HG03342 (cell line): ENCODE measurements around the gene SLCO6A1.
"Not testable (repeated sequence)": the region's sequence is repeated elsewhere in the genome, so short reads cannot be mapped to it uniquely, and the experiment has no call there.

Experiments used
- ATAC-seq: cut with Tn5 transposase; IDR thresholded peaks from one replicate; pipeline ENCODE4 v1.9.1; 2021; ENCODE audit warnings: mild to moderate bottlenecking, moderate library complexity; ENCODE audit not compliant: unreplicated experiment

The SLCO6A1 gene, protein sequence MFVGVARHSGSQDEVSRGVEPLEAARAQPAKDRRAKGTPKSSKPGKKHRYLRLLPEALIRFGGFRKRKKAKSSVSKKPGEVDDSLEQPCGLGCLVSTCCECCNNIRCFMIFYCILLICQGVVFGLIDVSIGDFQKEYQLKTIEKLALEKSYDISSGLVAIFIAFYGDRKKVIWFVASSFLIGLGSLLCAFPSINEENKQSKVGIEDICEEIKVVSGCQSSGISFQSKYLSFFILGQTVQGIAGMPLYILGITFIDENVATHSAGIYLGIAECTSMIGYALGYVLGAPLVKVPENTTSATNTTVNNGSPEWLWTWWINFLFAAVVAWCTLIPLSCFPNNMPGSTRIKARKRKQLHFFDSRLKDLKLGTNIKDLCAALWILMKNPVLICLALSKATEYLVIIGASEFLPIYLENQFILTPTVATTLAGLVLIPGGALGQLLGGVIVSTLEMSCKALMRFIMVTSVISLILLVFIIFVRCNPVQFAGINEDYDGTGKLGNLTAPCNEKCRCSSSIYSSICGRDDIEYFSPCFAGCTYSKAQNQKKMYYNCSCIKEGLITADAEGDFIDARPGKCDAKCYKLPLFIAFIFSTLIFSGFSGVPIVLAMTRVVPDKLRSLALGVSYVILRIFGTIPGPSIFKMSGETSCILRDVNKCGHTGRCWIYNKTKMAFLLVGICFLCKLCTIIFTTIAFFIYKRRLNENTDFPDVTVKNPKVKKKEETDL

DNA sequence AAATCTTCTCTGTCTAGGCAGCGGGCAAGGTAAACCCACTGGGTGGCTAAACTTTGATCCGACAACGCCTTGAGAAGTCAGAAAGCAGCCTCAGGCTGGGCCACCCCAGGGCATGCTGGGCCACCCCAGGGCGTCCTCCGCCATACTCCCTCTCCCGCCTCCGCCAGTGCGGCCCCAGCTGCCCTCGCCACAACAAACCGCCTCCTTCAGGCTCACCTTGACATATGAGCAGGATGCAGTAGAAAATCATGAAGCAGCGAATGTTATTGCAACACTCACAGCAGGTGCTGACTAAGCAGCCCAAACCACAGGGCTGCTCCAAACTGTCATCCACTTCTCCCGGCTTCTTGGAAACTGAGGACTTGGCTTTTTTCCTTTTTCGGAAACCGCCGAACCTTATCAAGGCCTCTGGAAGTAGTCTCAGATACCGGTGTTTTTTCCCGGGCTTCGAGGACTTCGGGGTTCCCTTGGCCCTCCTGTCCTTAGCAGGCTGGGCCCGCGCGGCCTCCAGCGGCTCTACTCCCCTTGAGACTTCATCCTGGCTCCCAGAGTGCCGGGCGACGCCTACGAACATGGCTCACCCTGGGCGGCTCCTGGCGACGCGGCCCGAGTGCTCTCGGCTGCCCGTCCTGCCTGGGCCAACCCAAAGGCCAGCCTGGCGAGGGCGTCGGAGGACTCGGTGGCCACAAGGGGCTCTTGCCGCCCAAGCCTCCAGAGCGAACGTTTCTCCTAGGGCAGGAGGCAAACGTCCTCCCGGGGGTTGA is at the start of gene SLCO6A1:
Gene SLCO6A1 (minus strand): TSS at position 731 of the 764 bp plus-strand sequence. CDS start 157 bp downstream, at position 574.
- ATAC-seq = no peak

DNA sequence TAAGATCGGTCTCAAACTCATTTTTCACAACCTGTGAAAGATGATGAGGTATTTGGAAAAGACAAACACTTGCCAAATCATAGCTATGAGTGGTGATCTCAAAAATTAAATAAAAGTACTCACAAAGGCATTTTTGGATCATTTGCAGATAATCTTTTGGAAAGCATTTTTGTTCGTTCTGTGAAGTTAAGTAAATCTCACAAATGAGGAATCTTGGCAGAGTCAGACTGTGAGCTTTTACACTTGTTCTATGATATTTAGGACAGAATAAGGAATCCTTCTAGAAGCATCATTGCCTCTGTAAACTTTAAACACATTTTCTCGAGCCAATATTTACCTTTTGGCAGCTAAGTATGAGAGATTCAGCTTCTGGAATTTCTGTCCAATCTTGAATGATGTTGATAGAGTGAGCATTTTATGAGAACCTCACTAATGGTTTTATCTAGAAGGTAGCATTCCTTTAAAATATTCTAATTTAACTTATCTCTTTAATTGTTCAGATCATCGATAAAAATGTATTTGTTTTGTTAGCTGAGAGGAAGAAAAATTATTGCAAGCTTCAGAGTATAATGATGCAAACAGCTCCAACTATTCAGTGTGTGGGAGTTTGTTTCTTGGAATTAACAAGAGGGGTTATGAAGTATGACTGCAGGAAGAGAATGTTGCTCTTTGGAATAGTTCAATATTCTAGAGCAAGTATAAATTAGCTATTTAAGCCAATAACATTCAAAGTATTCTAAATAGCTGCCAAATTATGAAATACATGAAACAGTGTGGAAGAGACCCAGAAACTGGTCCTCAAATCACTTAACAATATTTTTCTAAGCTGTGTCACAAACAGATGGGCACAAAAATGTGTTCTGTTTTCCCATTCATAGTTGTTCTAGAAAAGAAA is 48.6 kb upstream of the SLCO6A1 start:
- ATAC-seq = no peak

DNA sequence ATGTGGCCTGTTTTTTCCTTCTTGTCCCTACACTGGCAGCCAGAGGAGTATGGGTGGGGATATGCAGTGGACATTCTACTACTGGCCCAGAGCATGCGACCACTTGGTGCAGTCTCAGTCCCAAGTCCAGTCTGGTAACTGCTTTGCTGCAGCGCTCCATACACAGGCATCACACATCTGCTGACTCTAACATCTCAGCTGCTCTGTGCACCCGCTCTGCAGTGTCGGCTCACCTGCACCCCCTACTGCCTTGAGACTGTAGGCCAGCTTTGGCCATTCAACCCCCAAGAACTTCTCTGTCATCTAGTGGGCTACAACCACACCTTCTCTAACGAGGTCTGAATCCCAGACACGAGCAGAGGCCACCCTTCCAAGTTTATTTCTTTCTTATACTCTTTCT is 46.4 kb upstream of the SLCO6A1 start:
- ATAC-seq = peak; percentile 83

DNA sequence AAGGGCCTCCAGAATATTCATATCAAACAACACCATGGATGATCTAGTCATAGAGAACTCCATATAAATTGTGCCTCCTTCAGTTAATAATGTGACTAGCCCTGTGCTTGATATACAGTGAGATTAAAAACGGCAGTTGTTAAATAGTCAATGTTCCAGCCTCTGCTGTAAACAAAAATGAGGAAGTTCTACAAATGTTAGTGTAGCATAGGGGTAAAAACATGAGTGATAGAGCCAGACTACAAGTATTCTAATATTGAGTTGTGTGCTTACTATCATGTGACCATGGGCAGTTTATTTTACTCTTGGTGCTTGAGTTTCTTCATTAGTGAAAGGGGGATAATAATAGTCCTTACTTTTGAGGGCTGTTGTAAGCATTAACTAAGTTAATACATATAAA is 43.3 kb upstream of the SLCO6A1 start:
- no peak for ATAC-seq

DNA sequence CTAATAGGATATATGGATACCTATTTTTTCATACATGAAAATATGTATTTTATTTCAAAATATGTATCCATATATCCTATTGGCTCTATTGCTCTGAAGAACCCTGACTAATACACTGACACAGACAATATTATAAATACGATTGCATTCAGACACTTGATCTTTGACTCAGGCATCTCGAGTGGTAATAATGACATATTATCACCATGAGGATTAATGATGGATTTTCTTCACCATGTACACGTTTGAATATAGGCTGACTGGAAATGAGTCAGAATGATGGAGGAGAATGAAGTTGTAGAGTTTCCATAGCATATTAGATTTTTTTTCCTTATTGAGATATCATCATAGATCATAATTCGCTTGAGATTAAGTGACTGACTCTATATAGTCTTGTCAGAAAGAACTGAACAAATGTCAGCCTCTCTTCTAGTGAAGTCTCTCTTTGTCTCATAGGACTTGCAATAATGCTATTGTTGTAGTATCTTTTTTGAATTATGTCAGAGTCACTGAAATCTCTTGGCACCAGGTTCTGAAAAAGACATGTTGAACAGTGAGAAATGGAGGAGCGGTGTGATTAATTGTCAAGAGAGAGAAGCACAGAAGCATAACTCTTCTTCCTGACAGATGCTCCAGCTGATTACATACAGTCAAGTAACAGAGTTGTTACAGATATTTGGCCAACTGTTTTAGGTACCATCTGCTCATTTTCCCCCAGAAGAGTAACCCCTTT is 41.4 kb upstream of the SLCO6A1 start:
- ATAC-seq = no peak

DNA sequence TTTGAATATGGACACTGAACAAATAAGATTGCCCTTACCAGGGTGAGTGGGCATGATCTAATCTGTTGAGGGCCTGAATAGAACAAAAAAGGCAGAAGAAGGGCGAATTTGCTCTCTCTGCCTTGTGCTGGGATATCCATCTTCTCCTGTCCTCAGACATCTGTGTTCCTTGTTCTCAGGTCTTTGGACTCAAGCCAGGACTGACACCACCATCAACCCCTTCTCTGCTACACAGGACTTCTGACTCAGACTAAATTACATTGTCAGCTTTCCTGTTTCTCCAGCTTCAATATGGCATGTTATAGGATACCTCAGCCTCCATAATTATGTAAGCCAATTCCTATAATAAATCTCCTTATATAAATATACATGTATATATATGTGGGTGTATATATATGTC is 40.8 kb upstream of the SLCO6A1 start:
- no peak for ATAC-seq

DNA sequence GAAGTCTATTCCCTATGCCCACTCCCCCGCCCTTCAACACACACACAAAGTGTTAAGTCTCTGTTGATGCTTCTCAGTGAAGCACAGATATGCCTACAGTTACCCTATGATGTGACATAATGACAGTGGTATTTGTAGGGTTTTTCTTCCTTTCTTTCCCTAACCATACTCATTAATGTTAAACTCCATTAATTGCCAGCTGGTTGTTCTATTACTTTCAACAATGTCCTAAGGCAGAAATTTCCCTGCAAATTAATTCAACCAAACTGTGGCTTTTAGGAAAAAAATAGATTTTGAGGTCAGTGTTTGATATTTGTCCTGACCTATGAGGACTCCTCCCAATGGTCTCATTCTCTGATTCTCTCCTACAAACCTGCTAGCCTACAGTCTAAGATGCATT is 38.2 kb upstream of the SLCO6A1 start:
- no peak for ATAC-seq

DNA sequence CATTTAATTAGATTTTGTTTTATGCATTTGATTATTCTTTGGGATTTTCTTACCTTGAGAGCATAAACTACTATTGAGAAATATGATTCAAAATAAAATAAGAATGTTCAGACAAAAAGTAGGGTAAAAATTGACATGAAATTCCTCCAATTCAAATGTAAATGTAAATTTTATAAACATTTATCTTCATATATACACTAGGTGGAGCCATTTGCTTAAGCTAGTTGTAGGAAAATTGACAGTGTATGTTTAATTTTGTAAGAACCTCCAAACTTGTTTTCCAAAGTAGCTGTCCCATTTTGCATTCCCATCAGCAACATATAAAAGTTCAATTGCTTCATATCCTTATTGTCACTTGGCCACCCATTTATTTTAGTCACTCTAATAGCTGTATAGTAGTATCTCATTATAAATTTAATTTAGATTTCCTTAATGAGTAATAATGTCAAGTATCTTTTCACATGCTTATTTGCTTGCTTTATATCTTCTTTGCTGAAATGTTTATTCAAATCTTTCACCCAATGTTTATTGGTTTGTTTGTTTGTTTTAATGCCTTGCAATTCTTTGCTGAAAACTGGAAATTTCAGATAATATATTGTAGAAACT is 37.6 kb upstream of the SLCO6A1 start:
- no peak for ATAC-seq

DNA sequence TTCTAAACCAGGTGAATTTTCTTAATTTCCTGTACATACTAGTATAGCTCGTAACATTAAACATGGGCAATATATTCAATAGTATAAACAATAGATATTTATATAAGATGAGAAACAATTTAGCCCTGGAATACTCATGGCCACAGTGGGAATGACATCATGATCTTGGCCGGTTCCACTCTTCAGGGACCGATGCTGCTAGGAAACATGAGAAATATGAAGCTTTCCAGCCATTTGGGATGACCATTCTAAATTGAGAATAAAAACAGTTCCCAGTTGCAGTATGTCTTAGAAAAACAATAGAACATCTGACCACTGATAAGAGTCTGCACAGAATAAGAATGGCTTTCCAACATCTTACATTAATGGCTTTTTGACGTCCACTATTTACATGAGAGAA is 33.3 kb upstream of the SLCO6A1 start:
- no peak for ATAC-seq

DNA sequence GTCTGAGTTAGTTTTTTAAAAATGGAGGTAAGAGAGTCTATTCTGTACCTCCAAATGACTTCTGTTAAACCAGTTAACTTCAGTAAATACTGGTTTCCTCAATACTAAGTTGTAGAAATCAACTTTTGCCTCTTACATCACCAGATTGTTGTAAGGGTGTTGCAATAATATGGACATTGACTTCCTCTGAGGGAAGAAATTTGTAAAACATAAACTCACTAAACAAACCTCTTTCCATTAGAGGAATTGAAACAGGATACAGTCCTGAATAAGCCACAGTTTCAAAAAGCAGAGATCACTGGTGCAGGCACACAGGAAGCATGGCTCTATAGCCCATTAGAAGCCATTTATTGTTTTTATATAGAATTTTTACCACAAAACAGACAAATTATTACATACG is 32.7 kb upstream of the SLCO6A1 start:
- ATAC-seq = peak; percentile 91

DNA sequence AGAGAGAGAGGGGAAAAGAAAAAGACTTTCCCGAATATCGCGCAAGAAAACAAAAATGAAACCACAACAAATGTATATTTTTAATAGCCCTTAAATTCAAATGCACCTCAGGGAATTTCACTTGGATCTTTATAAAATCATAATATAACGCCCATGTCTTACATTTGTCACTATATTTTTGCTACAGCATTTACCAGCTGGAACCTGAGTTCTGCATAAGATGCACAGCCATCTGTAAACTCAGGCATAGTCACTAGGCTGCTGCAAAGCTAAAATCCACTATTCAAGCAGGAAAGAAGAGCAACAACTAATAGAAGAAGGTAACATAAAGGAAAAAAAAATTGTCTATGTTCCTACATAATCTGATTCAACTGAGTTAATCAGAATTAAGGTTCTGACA is 30.6 kb upstream of the SLCO6A1 start:
- ATAC-seq = no peak

DNA sequence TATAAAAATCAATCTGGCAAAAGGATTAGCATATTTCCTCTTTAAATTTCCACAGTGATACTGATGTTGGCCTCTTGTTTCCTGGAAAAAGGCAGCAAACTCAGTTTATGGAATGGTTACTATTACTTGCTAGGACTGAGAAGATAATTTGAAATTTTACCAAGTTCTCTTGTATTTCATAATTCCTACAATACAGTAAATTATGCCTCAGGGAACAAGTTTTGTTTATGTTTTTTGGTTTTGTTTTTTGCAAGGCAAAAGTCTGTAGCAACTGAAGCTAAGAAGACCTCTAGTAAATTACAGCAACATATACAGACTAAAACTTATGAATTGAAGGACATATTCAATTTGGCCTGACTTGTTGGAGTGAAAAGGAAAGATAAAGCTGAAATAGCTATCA is 30.2 kb upstream of the SLCO6A1 start:
- no peak for ATAC-seq

DNA sequence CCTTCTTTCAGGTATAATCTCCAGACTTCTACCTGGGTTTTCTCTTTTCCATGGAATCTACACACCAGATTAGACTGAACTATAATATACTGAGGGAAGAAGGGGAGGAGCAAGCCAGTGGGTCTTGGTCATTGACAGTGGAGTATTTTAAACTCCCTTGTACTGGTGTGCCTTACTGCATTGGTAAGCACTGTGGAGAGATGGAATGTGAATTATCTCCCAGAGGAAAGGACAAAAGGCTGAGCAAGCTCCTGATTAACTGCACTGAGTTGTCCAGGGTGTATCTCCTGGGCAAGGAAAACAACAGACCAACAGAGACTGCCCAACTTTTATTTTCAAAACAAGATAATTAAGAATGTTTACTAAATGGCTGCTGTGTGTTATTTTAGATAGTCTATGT is 29.8 kb upstream of the SLCO6A1 start:
- no peak for ATAC-seq

DNA sequence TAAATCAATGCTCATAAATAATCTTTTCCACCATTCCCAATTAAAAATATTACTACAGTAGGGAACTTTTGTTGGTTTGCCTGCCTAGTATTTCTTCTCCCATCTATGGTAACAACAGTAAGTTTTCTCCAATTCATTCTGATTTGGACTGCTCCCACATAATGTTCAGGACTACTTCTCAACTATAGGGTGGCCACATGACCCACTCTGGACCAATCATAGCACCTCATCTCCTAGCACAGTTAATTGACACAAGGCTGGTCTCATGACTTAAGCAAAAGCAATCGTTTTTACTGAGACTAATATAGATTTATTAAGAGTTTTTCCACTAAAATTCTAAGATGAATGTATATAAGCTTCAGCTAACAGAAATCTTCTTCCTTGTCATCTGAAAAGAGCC is 28.7 kb upstream of the SLCO6A1 start:
- no peak for ATAC-seq

DNA sequence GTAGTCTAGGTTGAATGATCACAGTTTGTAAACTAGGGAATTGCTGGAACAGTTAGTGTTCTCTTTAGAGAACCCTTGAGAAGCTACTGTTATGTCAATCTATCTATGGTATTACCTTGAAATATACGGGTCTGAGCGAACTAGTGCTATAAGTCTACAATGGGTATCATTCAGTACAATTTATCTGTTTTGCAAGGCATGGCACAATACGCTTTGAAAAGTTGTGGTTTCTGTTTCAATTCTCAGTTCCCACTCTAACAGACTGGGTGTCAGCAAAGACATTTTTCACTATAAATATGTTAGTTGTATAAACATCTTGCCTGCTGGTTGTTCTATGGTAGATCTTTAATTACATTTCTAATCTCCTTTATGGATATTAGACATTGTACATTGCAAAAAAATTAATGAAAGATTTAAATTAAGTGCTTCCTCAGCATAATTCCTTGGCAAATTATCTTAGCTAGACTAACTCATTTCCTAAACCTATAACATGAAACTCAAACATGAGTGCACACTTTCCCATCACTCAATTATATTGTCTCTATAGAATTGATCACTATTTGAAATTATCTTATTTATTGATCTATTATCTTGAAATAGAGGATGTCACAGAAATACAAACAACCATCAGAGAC is 24.9 kb upstream of the SLCO6A1 start:
- peak; percentile 100 for ATAC-seq

DNA sequence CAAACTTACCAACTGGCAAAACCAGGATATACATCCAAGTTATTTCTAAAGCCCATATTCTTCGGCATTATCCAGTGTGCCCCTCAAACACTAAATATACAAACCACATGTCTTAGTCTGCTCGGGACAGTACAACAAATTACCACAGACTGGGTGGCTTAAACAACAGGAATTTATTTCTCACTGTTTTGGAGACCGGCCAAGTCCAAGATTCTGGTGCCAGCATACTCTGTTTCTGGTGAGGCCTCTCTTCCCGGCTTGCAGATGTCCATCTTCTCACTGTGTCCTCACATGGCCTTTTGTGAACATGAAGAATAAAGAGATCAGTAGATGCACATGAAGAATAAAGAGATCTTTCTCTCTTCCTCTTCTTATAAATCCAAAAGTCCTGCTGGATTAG is 12.9 kb upstream of the SLCO6A1 start:
- ATAC-seq = no peak

DNA sequence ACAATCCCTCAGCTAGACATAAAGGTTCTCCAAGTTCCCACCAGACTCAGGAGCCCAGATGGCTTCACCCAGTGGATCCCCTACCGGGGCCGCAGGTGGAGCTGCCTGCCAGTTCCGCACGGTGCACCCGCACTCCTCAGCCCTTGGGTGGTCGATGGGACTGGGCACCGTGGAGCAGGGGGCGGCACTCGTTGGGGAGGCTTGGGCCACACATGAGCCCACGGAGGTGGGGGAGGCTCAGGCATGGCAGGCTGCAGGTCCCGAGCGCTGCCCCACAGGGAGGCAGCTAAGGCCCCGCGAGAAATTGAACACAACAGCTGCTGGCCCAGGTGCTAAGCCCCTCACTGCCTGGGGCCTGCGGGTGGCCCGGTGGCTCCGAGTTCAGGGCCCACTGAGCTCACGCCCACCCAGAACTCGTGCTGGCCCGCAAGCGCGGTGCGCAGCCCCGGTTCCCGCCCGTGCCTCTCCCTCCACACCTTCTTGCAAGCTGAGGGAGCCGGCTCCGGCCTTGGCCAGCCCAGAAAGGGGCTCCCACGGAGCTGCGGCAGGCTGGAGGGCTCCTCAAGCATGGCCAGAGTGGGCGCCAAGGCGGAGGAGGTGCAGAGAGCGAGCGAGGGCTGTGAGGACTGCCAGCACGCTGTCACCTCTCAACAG is 7.4 kb downstream of the SLCO6A1 start:
- not testable (repeated sequence) for ATAC-seq

DNA sequence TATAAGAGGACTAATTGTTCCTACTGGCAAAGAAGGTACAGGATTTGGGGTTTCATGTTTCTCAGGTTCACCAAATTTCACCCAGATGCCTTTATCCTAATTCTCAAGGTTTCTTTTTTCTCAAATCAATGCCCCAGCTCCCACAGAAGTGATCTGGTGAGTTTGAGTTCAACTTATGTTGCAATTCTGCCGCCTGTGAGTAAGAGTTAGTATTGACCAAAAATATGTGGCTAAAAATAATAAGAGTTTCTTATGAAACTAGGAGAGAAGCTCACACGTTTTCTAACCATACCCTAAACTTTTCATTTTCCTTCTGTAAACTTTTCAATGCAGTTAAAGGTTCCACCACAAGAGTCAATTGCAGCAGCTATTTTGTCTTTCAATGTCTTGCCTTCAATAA is 15.1 kb downstream of the SLCO6A1 start:
- no peak for ATAC-seq
